Uterus (tissue), 4 donors: ENCODE measurements around the gene TAF15. TPM values are rescaled to one million over a fixed set of nuclear protein-coding genes. Genes with fewer than 3 reads are reported as not detected.

ENCODE experiments used
- DNase-seq, 2 donors: peaks; one replicate each; pipeline ENCODE4 v3.0.0-alpha.2; 2019 to 2020
- H3K27ac ChIP-seq, 2 donors: fragments of 200-600 bp; sonication (generic); 1 replicate in 1 of 2; 2 replicates in 1 of 2; pipeline ENCODE4 v1.5.1; 2016 to 2018
- H3K27me3 ChIP-seq, 2 donors: fragments of 200-600 bp; sonication (generic); one replicate each; pipeline ENCODE4 v1.5.1; 2018 to 2019; ENCODE audit warnings: control low read depth in 1 of 2
- H3K36me3 ChIP-seq, 2 donors: fragments of 200-600 bp; sonication (generic); one replicate each; pipeline ENCODE4 v1.5.1; 2019; ENCODE audit warnings: control low read depth in 1 of 2
- H3K4me1 ChIP-seq, 2 donors: fragments of 200-600 bp; sonication (generic); one replicate each; pipeline ENCODE4 v1.5.1; 2018 to 2019; ENCODE audit warnings: control low read depth in 1 of 2
- H3K4me3 ChIP-seq, 2 donors: fragments of 200-600 bp; sonication (generic); 1 replicate in 1 of 2; 2 replicates in 1 of 2; pipeline ENCODE4 v1.5.1; 2018 to 2019; ENCODE audit warnings: mild to moderate bottlenecking in 1 of 2
- H3K9me3 ChIP-seq, 2 donors: fragments of 200-600 bp; sonication (generic); one replicate each; pipeline ENCODE4 v1.5.1; 2019; ENCODE audit warnings: control low read depth in 1 of 2
- CTCF ChIP-seq, 4 experiments: fragments of 200-600 bp in 2 of 4; fragments of 450-650 bp in 2 of 4; sonication (generic) in 2 of 4; IDR thresholded peaks; one replicate each; pipeline ENCODE4 v1.5.1; 2016 to 2019; ENCODE audit warnings: antibody characterized with exemption in 4 of 4, mild to moderate bottlenecking in 2 of 4, moderate library complexity in 1 of 4
- POLR2A ChIP-seq, 2 donors: fragments of 450-650 bp; IDR thresholded peaks; one replicate each; pipeline ENCODE4 v1.6.1; 2016; ENCODE audit warnings: antibody characterized with exemption in 2 of 2, mild to moderate bottlenecking in 1 of 2, moderate library complexity in 1 of 2
- intact Hi-C: fragments of 100-400 bp; cut with DNase I; formaldehyde crosslinking; loops from one replicate; pipeline ENCODE4 v1.15.1; 2023; ENCODE audit warnings: low total_unique reads
- small RNA-seq: library from RNA; depleted of rRNA; stranded (forward); fragments of <200 nt; gene quantifications from one replicate; pipeline ENCODE3, GENCODE V24; 2016
- total RNA-seq, 4 donors: library from RNA; depleted of rRNA in 3 of 4; stranded (reverse); fragments of >200 nt in 3 of 4; gene quantifications; one replicate each; pipeline versions ENCODE4 v1.1.0 to v1.2.4, GENCODE V29; 2014 to 2023
- donor health status: DM: yes; HTN: yes; CAD: no.

Gene TAF15
- total RNA-seq, 4 donors from 2014 or later = 68.5 to 167 (median 113) TPM

- Histone ChIP-seq H3K36me3 (no peaks in the 10 kb centered on the region), H3K27me3 (no peaks in the 10 kb centered on the region), H3K4me1 (no peaks in the 10 kb centered on the region), H3K9me3 (no peaks in the 10 kb centered on the region), H3K27ac (no peak overlapping the region), H3K4me3 (no peak overlapping the region)
- no peak for TF ChIP-seq CTCF (IDR thresholded peaks at IDR 0.05)
- TF ChIP-seq POLR2A (IDR thresholded peaks at IDR 0.05) = no peak
- intact Hi-C loops = no loop called here
- DNase-seq = no peak
These were observed 84.5 kb downstream of the TAF15 start for GRCh38 chr17:35893751-35894150.

DNA sequence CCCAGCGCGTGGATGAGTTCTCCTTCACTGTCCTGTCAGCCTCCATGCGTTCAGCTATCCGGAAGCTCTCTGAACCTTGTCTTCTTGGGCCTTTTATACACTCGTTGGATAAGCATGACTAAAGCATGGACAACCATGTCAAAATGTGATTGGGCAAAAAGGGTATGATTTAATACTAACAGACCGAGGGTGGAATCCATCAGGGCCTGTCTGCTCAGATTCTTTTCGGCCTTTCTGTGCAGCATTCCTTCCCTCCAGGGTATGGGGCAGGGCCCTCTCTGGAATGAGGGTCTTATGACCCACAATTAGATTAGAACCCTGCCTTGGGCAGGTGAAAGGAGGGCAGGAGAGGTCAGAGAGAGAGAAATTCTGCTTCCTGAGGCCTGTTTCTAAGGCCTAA is 84.9 kb downstream of the TAF15 start:
- H3K4me1 ChIP-seq = no peaks in the 10 kb centered on the region
- DNase-seq = no peak
- no peak overlapping the region for H3K4me3 ChIP-seq
- no peaks in the 10 kb centered on the region for H3K27me3 ChIP-seq
- H3K9me3 ChIP-seq = no peaks in the 10 kb centered on the region
- TF ChIP-seq CTCF (IDR thresholded peaks at IDR 0.05) = no peak
- no peak for TF ChIP-seq POLR2A (IDR thresholded peaks at IDR 0.05)
- no peak overlapping the region for H3K27ac ChIP-seq
- intact Hi-C loops = no loop called here
- H3K36me3 ChIP-seq = no peaks in the 10 kb centered on the region

DNA sequence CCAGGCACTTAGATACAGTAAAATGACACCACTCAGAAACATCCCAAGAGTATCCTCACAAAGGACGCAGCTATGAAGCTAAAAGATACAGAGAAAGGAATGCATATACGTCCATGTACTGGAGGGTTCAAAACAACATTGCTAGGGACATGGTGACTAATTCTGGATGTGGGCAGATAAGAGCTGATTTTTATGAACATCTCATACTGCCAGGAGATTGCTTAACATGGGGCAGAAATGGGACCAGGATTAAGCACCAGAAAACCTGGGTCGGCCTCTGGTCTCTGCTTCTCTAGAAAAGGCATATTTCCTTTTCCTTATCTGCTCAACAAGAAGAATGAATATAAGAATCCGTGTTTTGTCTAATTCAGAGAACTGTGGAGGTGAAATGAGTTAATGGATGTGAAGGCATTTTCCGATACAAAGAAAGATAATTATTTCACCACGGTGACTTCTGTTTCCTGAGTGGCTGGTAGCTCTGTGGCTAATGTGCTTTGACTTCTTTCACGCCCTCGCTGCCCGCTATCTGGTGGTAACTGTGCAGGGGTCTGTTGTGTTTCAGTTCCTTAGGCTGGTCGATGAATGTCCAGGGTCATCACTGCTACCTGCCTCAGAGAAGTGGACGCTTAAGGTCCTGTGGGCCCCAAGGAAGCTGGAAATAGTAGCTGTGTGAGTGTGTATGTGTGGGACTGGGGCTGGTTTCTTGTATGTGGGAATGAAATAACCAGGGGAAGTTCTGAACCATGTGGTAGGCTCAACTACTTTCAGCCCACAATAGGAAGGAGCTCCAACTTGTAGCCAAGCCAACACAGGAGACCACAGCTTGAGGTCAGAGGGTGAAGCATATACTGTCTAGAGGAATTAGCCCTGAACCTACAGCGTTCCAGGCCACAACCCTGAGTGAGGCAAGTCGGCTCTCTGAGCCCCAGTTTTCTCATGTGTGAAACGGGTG is 86.6 kb downstream of the TAF15 start:
- H3K36me3 ChIP-seq = no peaks in the 10 kb centered on the region
- no peak overlapping the region for H3K27ac ChIP-seq
- H3K27me3 ChIP-seq = no peaks in the 10 kb centered on the region
- TF ChIP-seq POLR2A (IDR thresholded peaks at IDR 0.05) = no peak
- no peak for TF ChIP-seq CTCF (IDR thresholded peaks at IDR 0.05)
- H3K4me1 ChIP-seq = no peaks in the 10 kb centered on the region
- no peak overlapping the region for H3K4me3 ChIP-seq
- H3K9me3 ChIP-seq = no peaks in the 10 kb centered on the region
- DNase-seq = no peak
- intact Hi-C loops = no loop called here

Small RNA genes lying within 50 kb of the gene (small RNA-seq; reads per million reads assigned to genes)
- 1,015 reads per million, percentile 98 among the genes with 10 or more reads in this experiment for gene RF00100

Other genes starting within 250 kb of the TAF15 start
- gene SLFN14, start 248.7 kb upstream of the TAF15 start, total RNA-seq = under 1 TPM in 1 of 4 donors, not detected in 3; 0.76 TPM
- gene PEX12, start 230.9 kb upstream of the TAF15 start, total RNA-seq = 10 to 100 TPM in 1 of 4 donors, 1 to 10 TPM in 3; 5.3 to 15.9 (median 8.6) TPM
- gene AP2B1, start 222.2 kb upstream of the TAF15 start, total RNA-seq = 100 to 1,000 TPM in 1 of 4 donors, 10 to 100 TPM in 3; 40.7 to 124 (median 61.5) TPM
- gene RASL10B, start 77.8 kb upstream of the TAF15 start, total RNA-seq = 1 to 10 TPM in 3 of 4 donors, under 1 TPM in 1; 0.77 to 5.6 (median 3.3) TPM
- gene GAS2L2, start 56.2 kb upstream of the TAF15 start, total RNA-seq = under 1 TPM in 1 of 4 donors, not detected in 3; 0.69 TPM
- not detected for gene C17orf50, start 48.6 kb upstream of the TAF15 start, total RNA-seq
- gene MMP28, start 13.8 kb upstream of the TAF15 start, total RNA-seq = 10 to 100 TPM in 3 of 4 donors, 1 to 10 TPM in 1; 2.9 to 58.4 (median 11.0) TPM
- not detected for gene HEATR9, start 59.4 kb downstream of the TAF15 start, total RNA-seq
- 10 to 100 TPM in 1 of 4 donors, 1 to 10 TPM in 1, under 1 TPM in 2; 0.29 to 39.5 (median 2.1) TPM for gene CCL5, start 70.9 kb downstream of the TAF15 start, total RNA-seq
- gene RDM1, start 121.3 kb downstream of the TAF15 start, total RNA-seq = 1 to 10 TPM in 1 of 4 donors, not detected in 3; 3.5 TPM
- gene LYZL6, start 134.2 kb downstream of the TAF15 start, total RNA-seq = not detected
- 1 to 10 TPM in 1 of 4 donors, not detected in 3; 1.6 TPM for gene CCL16, start 172.0 kb downstream of the TAF15 start, total RNA-seq
- gene CCL14, start 177.2 kb downstream of the TAF15 start, total RNA-seq = 100 to 1,000 TPM in 3 of 4 donors, under 1 TPM in 1; 0.97 to 165 (median 143) TPM
- gene CCL15, start 192.1 kb downstream of the TAF15 start, total RNA-seq = 1 to 10 TPM in 1 of 4 donors, not detected in 3; 1.4 TPM
- 100 to 1,000 TPM in 2 of 4 donors, 10 to 100 TPM in 1, not detected in 1; 42.1 to 399 (median 131) TPM for gene CCL23, start 208.5 kb downstream of the TAF15 start, total RNA-seq